Progenitor cell of endocrine pancreas (in vitro differentiated cells): ENCODE results near the gene SEC22A. TPM values are rescaled to one million over a fixed set of nuclear protein-coding genes. Genes with fewer than 3 reads are reported as not detected.

Experiments
- DNase-seq: peaks from one replicate; pipeline ENCODE4 v3.0.0; 2021; ENCODE audit warnings: low spot score; ENCODE audit not compliant: unreplicated experiment
- H3K27ac Mint-ChIP-seq: 2 replicates; pipeline ENCODE4 v1.8.0; 2021; ENCODE audit warnings: mild to moderate bottlenecking, moderate library complexity, mixed read lengths
- H3K27me3 Mint-ChIP-seq: 2 replicates; pipeline ENCODE4 v1.8.0; 2021; ENCODE audit warnings: mixed read lengths
- H3K36me3 Mint-ChIP-seq: 2 replicates; pipeline ENCODE4 v1.8.0; 2022; ENCODE audit warnings: mixed read lengths; ENCODE audit not compliant: insufficient read depth
- H3K4me1 Mint-ChIP-seq: 2 replicates; pipeline ENCODE4 v1.8.0; 2021; ENCODE audit warnings: low read depth, mixed read lengths
- H3K4me3 Mint-ChIP-seq: 2 replicates; pipeline ENCODE4 v1.8.0; 2021; ENCODE audit warnings: low read depth, mild to moderate bottlenecking, moderate library complexity, mixed read lengths
- H3K9me3 Mint-ChIP-seq: 2 replicates; pipeline ENCODE4 v1.8.0; 2021; ENCODE audit warnings: low read depth, mixed read lengths
- total RNA-seq: library from RNA; stranded (reverse); gene quantifications from 2 replicates; pipeline ENCODE4 v1.2.1, GENCODE V29; 2021
- TF ChIP-seq, protein P1 (sequence below): fragments of 200-600 bp; sonication (generic); IDR thresholded peaks from one replicate; pipeline ENCODE4 v1.5.0; 2021; ENCODE audit warnings: antibody characterized with exemption, mild to moderate bottlenecking; ENCODE audit not compliant: unreplicated experiment

The SEC22A gene
- total RNA-seq, 1 donor from 2014 or later: 14.0 TPM

DNA sequence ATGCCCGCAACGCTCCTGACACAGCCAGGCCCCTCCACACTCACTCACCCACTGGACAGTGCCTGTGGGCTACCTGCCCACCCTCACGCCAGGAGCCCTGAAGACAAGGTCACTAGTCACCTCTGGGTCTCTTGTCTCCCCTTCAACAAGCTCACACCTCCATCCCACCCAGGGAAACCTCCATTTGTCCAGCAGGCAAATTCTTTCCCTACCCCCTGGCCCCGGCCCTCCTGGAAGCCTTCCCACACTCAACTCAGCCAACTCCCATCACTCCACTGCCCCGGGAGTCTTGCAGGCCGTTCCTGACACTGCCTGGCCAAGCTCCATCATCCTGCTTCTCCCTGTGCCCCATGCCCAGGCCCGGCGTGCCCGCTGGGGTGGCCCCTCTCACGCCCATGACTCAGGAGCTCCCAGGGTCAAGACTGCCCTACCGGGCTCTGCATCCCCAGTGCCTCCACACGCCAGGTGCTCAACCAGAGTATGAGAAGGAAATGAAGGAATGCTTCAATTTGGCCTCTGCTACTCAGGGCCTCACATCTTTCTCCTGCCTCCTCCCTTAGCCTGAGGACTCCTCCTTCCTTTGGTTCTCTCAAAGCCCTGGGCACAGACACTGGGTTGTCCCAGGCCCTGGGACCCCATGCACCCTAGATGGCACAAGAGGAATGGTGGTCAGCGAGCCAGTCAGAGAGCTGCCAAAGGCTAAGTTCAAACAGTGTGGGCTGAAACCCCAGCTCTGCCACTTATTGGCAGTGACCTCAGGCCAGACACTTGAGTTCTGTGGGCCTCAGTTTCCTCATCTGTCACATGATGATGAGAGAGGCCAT, 88.6 kb downstream of the SEC22A start:
- TF ChIP-seq, protein P1, sequence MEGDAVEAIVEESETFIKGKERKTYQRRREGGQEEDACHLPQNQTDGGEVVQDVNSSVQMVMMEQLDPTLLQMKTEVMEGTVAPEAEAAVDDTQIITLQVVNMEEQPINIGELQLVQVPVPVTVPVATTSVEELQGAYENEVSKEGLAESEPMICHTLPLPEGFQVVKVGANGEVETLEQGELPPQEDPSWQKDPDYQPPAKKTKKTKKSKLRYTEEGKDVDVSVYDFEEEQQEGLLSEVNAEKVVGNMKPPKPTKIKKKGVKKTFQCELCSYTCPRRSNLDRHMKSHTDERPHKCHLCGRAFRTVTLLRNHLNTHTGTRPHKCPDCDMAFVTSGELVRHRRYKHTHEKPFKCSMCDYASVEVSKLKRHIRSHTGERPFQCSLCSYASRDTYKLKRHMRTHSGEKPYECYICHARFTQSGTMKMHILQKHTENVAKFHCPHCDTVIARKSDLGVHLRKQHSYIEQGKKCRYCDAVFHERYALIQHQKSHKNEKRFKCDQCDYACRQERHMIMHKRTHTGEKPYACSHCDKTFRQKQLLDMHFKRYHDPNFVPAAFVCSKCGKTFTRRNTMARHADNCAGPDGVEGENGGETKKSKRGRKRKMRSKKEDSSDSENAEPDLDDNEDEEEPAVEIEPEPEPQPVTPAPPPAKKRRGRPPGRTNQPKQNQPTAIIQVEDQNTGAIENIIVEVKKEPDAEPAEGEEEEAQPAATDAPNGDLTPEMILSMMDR: no peak
- H3K27me3 Mint-ChIP-seq: no peaks in the 10 kb centered on the region
- H3K4me1 Mint-ChIP-seq: no peaks in the 10 kb centered on the region
- no peak overlapping the region for H3K27ac Mint-ChIP-seq
- no peak for DNase-seq
- H3K36me3 Mint-ChIP-seq: peaks cover 23% of the 10 kb centered on the region
- H3K9me3 Mint-ChIP-seq: no peaks in the 10 kb centered on the region
- no peak overlapping the region for H3K4me3 Mint-ChIP-seq

DNA sequence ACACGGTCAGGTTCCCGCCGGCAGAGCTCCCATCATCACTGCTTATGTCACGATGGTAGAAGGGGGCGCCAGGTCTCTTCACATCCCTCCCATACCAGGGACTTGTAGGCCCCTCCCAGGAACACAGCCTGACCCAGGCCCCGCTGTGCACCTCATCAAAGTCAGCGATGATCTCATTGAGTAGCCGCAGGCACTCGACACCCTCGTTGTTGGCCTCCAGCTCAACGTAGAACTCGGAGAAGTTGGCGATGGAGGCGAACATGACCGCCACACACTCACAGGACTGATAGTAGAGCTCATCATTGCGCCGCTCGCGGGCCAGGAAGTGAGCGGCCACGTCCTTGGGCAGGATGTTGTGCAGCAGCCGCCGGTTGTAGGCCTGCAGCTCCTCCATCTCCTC, 89.2 kb downstream of the SEC22A start:
- H3K9me3 Mint-ChIP-seq: no peaks in the 10 kb centered on the region
- H3K27me3 Mint-ChIP-seq: no peaks in the 10 kb centered on the region
- TF ChIP-seq, protein P1: no peak
- H3K36me3 Mint-ChIP-seq: peaks cover 25% of the 10 kb centered on the region
- H3K27ac Mint-ChIP-seq: no peak overlapping the region
- DNase-seq: no peak
- no peak overlapping the region for H3K4me3 Mint-ChIP-seq
- H3K4me1 Mint-ChIP-seq: no peaks in the 10 kb centered on the region

DNA sequence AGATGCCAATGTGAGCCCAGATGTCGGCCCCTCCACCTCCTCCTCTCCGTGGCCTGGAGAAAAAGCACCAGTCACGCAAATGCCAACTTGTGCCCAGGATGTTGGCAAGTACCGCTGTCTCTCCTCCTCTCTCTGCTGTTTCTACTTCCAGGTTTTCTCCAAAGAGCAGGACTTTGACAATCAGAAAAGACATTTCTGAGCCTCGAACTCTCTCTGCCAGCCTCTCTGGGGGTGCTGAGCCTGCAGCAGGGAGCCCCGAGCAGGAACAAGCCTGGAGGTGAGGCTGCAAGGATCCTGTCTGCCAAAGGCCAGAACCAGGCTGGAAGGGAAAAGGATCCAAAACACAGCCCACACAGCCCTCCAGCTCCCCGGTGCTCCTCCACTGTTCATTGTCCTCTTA, 89.7 kb downstream of the SEC22A start:
- Mint-ChIP-seq H3K36me3 (peaks cover 26% of the 10 kb centered on the region), H3K9me3 (no peaks in the 10 kb centered on the region), H3K27me3 (no peaks in the 10 kb centered on the region), H3K4me3 (no peak overlapping the region), H3K27ac (no peak overlapping the region), H3K4me1 (no peaks in the 10 kb centered on the region)
- DNase-seq: no peak
- TF ChIP-seq, protein P1: no peak

DNA sequence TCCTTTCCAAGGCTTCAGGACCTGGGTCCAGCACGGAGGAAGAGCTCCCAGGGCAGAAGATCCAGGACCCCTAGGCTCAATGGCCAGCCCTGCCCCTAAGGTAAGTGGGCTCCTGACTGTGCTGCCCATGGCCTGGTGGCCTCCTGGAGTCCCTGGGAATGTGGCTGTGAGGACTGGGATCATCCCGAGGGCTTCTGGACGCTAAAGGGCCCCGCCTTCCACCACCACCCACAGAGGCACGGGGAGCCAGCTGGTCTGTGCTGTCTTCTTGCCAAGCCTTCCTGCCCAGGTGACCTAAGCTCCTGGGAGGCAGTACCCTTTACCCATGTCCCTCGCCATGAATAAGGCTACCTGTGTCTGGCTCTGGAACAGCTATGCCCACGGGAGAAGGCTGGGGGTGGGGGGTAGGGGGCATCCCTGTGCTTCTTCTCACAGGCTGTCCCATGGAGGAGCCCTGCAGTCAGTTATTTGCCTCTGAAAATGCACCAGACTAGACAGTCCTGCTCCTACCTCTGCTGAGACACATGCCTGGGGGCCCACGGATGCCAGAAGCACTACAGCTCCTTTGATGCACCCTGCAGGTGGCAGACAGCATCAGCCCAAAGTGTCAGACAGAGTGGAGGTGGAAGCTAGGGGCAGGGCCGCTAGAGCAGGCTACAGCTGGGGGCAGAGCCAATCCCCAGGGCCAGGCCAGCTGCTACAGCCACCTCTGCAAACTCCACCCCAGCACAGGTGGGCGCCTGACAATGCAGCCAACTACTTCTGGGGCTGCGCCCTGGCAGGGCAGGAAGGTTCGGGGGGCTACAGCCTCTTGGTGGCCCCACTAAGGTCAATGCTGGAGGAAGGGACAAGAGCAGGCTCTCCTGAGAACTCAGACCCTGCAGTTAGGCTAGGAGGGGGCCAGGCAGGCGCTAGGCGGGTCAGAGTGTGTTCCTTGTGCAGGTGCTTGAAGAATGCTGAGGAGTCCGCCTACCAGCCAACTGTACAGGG, 90.9 kb downstream of the SEC22A start:
- Mint-ChIP-seq H3K36me3 (peaks cover 26% of the 10 kb centered on the region), H3K4me1 (no peaks in the 10 kb centered on the region), H3K4me3 (no peak overlapping the region), H3K9me3 (no peaks in the 10 kb centered on the region), H3K27ac (peak overlapping the region; percentile 10), H3K27me3 (no peaks in the 10 kb centered on the region)
- TF ChIP-seq, protein P1: no peak
- DNase-seq: no peak

DNA sequence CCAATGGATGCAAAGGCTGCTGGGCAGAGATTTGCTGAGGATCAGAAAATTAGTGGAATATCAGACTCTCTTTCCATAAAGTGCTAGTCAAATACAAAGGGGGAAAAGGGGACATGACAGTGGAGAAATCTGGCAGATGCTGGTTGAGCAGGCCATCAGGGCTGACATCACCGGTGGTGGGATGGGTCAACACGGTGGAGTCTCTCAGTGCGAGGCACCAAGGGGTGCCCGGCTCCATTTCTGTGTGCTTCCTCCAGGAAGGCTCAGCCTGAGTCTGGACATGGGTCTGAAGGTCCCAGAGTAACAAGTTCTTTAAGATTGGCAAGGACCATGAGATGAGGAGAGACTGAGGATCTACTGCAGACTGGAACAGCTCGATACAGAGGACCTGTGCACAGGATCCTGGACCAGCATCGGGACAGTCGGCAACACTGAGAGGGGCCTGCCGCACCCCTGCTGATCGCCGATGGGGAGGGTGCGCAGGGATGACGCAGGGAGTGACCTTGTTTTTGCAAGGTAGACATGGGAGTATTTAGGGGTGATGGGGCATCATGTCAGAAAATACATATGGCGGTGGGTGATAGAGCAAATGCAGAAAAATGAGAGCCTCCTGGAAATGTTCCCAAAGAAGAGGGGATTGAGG, 92.7 kb downstream of the SEC22A start:
- no peaks in the 10 kb centered on the region for H3K9me3 Mint-ChIP-seq
- no peak for DNase-seq
- H3K4me3 Mint-ChIP-seq: no peak overlapping the region
- no peak overlapping the region for H3K27ac Mint-ChIP-seq
- H3K27me3 Mint-ChIP-seq: no peaks in the 10 kb centered on the region
- H3K4me1 Mint-ChIP-seq: no peaks in the 10 kb centered on the region
- TF ChIP-seq, protein P1: no peak
- H3K36me3 Mint-ChIP-seq: peaks cover 26% of the 10 kb centered on the region
